ENCODE results near the gene DDX4.

DDX4 gene

DNA sequence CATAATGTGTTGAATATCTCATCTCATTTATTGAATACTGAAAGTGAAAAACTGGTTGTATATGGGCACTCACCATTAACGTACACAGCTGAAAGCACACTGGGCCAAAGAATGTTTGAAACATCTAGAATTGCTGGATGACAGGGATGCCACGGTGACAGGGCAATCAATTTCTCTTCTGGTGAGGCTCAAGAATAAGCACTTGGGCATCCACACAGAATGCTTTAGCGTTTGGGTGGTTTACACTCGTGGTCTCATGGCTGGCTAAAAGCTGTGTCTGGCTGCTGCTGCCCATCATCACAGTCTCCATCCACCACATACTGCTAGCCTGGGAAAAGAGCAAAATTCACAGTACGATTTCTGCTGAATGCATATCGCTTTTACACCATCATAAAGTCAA is 82.6 kb downstream of the DDX4 start:
- DNase-seq (ENCODE audit: low read depth) = no peak
- TF ChIP-seq, protein P1, sequence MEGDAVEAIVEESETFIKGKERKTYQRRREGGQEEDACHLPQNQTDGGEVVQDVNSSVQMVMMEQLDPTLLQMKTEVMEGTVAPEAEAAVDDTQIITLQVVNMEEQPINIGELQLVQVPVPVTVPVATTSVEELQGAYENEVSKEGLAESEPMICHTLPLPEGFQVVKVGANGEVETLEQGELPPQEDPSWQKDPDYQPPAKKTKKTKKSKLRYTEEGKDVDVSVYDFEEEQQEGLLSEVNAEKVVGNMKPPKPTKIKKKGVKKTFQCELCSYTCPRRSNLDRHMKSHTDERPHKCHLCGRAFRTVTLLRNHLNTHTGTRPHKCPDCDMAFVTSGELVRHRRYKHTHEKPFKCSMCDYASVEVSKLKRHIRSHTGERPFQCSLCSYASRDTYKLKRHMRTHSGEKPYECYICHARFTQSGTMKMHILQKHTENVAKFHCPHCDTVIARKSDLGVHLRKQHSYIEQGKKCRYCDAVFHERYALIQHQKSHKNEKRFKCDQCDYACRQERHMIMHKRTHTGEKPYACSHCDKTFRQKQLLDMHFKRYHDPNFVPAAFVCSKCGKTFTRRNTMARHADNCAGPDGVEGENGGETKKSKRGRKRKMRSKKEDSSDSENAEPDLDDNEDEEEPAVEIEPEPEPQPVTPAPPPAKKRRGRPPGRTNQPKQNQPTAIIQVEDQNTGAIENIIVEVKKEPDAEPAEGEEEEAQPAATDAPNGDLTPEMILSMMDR (IDR thresholded peaks at IDR 0.05; ENCODE audit: low read length, missing control alignments) = no peak
- H3K4me3 ChIP-seq (replicated peaks; ENCODE audit: low read depth, low read length) = no peak overlapping the region

DNA sequence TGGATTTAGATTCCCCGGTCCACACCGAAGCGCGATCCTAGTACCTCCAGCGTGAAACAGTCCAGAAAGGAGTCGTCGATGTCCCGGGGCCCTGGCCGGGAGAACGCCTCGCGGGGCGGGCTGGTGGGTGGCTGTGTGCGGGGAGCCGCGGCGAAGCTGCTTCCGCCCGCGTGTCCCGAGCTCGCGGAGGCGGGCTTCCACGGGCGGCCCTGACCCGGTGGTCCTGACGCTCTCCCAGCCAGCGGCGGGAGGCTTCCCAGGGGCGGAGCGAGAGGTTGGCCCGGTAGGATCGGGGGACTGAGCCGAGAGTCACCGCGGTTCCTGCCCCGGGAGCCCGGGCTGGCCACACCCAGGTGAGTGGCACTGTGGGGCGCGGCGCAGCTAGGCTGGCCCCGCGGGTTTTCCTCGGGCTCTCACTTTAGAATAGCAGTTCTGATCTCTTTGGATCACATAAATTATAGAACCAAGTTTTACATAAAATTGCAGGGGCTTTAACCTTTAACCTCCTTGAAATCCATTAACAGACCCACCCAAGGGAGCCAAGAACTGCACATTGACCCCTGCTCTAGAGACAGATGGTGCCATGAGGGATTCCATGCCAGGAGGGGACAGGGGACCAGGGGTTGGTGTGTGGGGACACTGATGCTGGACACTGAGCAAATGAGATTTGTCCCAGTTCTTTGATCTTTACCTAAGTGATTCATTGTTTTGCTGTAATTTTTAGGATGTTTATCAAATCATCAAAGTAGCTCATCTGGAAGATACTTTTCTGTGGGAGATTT is 84.1 kb downstream of the DDX4 start:
- DNase-seq (ENCODE audit: low read depth) = peak; percentile 3
- peak overlapping the region; percentile 44 for H3K4me3 ChIP-seq (replicated peaks; ENCODE audit: low read depth, low read length)
- TF ChIP-seq, protein P1 (IDR thresholded peaks at IDR 0.05; ENCODE audit: low read length, missing control alignments) = no peak

DNA sequence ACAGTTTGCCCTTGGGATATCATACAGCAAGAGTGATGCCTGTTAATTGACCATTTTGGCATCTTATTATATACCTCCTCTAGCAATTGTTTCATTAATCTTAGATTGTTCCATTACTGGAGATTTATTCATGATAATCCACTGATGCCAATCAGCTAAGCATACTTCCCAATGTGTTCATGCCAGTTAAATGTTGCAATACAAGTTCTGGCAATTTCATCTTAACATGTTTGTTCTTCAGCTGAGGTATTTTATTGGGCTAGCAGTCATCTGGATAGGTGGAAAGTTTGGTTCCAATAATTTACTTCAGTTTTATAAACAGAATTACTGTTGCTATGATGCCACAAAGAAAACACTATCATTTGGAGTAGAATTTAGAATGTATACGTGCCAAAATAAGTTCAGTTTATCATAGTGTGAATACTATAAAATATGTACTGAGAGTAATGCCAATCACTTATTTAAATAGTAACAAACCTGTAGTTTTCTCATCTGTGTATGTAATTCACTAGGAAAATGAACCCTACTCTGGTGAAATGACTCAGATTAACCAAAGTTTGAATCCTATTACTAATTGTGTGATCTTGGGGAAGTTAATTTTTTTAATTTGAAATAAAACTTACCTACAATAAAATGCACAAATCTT is 85.4 kb downstream of the DDX4 start:
- TF ChIP-seq, protein P1 (IDR thresholded peaks at IDR 0.05; ENCODE audit: low read length, missing control alignments) = no peak
- DNase-seq (ENCODE audit: low read depth) = no peak
- H3K4me3 ChIP-seq (replicated peaks; ENCODE audit: low read depth, low read length) = no peak overlapping the region

DNA sequence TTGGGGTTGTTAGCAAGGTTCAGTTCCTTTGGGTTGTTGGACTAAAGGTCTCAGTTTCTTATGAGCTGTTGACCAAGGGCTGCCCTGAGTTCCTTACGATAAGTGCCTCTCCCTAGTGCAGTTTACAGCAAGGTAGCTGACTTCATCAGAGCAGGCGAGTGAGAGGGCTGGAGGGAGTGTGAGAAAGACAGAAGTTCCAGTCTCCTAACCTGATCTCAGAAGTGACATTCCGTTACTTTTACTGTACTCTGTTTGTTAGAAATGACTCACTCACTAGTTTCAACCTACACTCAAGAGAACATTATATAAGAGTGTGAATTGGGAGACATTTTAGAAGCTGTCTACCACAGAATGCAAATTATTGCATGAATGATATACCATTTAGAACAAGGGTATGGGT is 92.1 kb downstream of the DDX4 start:
- no peak overlapping the region for H3K4me3 ChIP-seq (replicated peaks; ENCODE audit: low read depth, low read length)
- TF ChIP-seq, protein P1 (IDR thresholded peaks at IDR 0.05; ENCODE audit: low read length, missing control alignments) = no peak
- DNase-seq (ENCODE audit: low read depth) = no peak

DNA sequence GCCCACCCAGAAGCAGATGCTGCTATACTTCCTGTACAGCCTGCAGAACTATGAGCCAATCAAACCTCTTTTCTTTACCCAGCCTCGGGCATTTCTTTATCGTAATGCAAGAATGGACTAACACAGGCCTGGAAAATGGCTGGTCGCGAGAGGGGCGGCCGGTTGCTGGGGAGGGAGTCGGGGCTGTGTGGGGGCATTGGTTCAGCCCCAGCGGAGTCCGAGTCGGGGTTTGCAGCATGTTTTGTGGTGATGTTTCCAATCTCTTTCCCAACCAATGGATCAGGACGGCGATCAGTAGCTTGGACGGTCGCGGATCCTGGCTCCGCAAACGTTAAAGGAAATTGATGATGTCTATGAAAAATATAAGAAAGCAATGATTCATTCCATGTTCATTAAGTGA is 94.6 kb downstream of the DDX4 start:
- TF ChIP-seq, protein P1 (IDR thresholded peaks at IDR 0.05; ENCODE audit: low read length, missing control alignments) = no peak
- no peak for DNase-seq (ENCODE audit: low read depth)
- no peak overlapping the region for H3K4me3 ChIP-seq (replicated peaks; ENCODE audit: low read depth, low read length)

DNA sequence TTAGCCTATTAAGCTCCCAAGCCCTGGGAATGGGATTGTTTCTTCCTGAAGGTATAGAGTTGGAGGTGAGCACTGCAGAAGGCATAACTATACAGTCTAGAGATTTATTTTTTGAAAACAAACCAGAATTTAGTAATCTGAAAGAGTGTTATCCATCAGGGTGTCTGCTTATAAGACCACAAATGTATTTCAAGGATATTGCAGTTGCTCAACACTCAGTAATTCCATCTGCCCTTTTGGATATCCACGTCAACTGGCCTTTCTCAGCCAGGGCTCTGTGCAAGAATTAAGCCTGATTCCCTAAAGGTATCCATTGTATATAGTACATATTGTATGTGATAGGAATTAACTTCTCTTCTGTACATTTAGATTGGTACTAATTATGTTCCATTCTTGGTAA is 98.3 kb downstream of the DDX4 start:
- TF ChIP-seq, protein P1 (IDR thresholded peaks at IDR 0.05; ENCODE audit: low read length, missing control alignments) = no peak
- no peak overlapping the region for H3K4me3 ChIP-seq (replicated peaks; ENCODE audit: low read depth, low read length)
- no peak for DNase-seq (ENCODE audit: low read depth)
